ENCODE measurements around the gene GCAT. TPM values are rescaled to one million over a fixed set of nuclear protein-coding genes. Genes with fewer than 3 reads are reported as not detected.

Gene GCAT
- total and polyA plus RNA-seq, 12 donors: 26.7 to 63.0 (median 41.5) TPM

DNA sequence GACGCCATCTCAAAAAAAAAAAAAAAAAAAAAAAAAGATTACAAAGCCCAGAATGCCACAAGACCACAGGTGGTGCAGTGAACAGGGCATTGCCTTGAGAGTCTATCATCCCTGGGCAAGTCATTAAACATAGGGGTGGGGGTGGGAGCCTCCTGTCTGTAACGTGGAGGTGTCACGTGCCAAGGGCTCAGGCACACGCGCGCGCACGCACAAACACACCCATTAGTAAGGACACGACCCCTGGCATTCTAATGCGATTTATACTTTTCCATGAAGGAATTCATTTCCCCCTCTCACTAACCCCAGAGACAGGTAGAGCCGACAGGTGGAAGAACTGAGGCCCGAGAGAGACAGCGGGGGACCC is 5.8 kb upstream of the GCAT start:
- DNase-seq (no peak), ATAC-seq (peak in 1 of 8 donors; percentile 1)
- H3K4me3 ChIP-seq: peak overlapping the region; percentile 54 to 77 (median 64)
- peaks cover 8 to 47% (median 27%) of the 10 kb centered on the region in 9 donors for H3K4me1 ChIP-seq
- peak overlapping the region in 6 of 10 donors; percentile 35 to 68 (median 52) for H3K27ac ChIP-seq
- TF ChIP-seq, protein P1, sequence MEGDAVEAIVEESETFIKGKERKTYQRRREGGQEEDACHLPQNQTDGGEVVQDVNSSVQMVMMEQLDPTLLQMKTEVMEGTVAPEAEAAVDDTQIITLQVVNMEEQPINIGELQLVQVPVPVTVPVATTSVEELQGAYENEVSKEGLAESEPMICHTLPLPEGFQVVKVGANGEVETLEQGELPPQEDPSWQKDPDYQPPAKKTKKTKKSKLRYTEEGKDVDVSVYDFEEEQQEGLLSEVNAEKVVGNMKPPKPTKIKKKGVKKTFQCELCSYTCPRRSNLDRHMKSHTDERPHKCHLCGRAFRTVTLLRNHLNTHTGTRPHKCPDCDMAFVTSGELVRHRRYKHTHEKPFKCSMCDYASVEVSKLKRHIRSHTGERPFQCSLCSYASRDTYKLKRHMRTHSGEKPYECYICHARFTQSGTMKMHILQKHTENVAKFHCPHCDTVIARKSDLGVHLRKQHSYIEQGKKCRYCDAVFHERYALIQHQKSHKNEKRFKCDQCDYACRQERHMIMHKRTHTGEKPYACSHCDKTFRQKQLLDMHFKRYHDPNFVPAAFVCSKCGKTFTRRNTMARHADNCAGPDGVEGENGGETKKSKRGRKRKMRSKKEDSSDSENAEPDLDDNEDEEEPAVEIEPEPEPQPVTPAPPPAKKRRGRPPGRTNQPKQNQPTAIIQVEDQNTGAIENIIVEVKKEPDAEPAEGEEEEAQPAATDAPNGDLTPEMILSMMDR (IDR thresholded peaks at IDR 0.05): no peak
- H3K36me3 ChIP-seq: no peaks in the 10 kb centered on the region
- H3K27me3 ChIP-seq: peaks cover 0 to 26% (median 0%) of the 10 kb centered on the region in 7 donors
- H3K9me3 ChIP-seq: no peaks in the 10 kb centered on the region
- intact Hi-C loops (cut with DNase I): loop anchor here in 3 of 10 donors (5.0 to 10.0 kb wide), 2 partner anchors 47 to 55 kb away; no protein-coding TSS in a partner anchor
- WGBS, 2 donors: 4 to 8% methylated on average over 13 of the region's 13 CpGs

DNA sequence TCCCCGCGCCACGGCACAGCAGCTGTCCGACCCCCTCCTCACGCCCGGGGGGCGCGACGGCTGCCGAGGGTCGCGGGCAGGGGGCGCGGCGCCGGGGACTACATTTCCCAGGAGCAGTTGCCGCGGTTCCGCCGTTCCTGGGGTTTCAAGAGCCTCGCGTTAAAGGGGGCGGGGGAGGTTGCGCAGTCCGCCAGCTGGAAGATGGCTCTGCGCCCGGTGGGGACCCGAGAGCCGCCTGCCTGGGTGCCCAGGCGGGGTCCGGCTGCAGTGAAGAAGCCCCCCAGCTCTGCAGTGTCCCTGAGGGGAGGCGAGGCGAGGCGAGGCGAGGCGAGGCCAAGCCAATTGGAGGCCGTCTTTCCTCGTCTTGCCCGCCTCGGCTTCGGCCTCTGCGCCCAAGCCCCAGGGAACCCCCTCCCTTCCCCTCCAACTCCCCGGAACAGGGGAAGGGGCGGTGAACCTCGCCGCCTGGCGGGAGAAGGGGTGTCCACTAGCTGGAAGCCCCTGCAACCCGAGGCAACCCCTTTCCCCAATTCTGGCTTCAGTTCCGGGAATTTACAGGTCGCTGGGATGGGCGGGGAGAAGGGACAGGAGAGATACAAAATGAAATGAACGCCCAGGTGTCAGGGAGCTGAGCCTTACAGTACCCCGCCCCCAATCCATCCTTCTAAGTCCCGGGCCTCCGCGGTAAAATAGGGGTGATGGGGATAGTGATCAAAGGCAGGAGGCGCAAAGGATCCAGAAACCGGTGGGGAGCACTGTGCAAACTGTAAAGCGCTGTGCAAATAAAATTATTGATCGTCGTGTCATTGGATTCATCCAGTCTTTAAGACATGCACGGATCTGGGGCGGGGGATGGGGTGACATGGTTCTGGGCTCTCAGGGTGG is 5.2 kb upstream of the GCAT start:
- H3K9me3 ChIP-seq: no peaks in the 10 kb centered on the region
- ATAC-seq (peak in 7 of 8 donors; percentile 14 to 37 (median 24)), DNase-seq (peak; percentile 57 to 66)
- intact Hi-C loops (cut with DNase I): loop anchor here in 3 of 10 donors (5.0 to 10.0 kb wide), 2 partner anchors 48 to 55 kb away; no protein-coding TSS in a partner anchor
- peaks cover 8 to 53% (median 32%) of the 10 kb centered on the region in 9 donors for H3K4me1 ChIP-seq
- no peaks in the 10 kb centered on the region for H3K36me3 ChIP-seq
- TF ChIP-seq, protein P1 (IDR thresholded peaks at IDR 0.05): no peak
- H3K27me3 ChIP-seq: peaks cover 0 to 27% (median 0%) of the 10 kb centered on the region in 7 donors
- peak overlapping the region; percentile 54 to 77 (median 64) for H3K4me3 ChIP-seq
- H3K27ac ChIP-seq: peak overlapping the region in 9 of 10 donors; percentile 12 to 68 (median 46)
- 2 to 3% methylated on average over 60 to 63 of the region's 63 CpGs for WGBS, 2 donors

DNA sequence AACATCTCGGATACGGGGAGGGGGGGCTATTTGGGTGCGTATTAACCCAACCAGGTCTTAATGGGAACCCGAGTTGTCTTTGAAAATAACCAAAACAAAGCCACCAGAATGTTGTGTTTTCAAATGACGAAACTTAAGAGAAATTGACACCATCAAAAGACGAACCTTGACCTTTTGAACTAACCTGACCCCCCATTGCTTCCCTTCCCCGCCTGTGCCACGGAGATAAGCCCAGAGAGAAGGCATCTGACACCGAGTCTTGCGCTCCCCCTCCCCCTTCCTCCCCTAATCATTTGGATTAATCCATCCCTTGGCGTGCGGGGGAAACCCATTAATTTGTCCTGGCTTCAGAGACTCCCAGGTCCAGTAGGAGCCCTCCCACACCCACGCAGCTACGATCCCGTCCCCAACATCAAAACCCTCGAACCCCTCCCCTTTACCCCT is 4.5 kb upstream of the GCAT start:
- peak overlapping the region in 5 of 10 donors; percentile 63 to 77 (median 70) for H3K4me3 ChIP-seq
- H3K36me3 ChIP-seq: no peaks in the 10 kb centered on the region
- intact Hi-C loops (cut with DNase I): loop anchor here in 3 of 10 donors (5.0 to 10.0 kb wide), 2 partner anchors 48 to 56 kb away; no protein-coding TSS in a partner anchor
- peaks cover 8 to 58% (median 35%) of the 10 kb centered on the region in 9 donors for H3K4me1 ChIP-seq
- 39 to 46% methylated on average over 16 of the region's 16 CpGs for WGBS, 2 donors
- ATAC-seq (no peak), DNase-seq (no peak)
- no peaks in the 10 kb centered on the region for H3K9me3 ChIP-seq
- peaks cover 0 to 32% (median 0%) of the 10 kb centered on the region in 7 donors for H3K27me3 ChIP-seq
- TF ChIP-seq, protein P1 (IDR thresholded peaks at IDR 0.05): no peak
- H3K27ac ChIP-seq: no peak overlapping the region

DNA sequence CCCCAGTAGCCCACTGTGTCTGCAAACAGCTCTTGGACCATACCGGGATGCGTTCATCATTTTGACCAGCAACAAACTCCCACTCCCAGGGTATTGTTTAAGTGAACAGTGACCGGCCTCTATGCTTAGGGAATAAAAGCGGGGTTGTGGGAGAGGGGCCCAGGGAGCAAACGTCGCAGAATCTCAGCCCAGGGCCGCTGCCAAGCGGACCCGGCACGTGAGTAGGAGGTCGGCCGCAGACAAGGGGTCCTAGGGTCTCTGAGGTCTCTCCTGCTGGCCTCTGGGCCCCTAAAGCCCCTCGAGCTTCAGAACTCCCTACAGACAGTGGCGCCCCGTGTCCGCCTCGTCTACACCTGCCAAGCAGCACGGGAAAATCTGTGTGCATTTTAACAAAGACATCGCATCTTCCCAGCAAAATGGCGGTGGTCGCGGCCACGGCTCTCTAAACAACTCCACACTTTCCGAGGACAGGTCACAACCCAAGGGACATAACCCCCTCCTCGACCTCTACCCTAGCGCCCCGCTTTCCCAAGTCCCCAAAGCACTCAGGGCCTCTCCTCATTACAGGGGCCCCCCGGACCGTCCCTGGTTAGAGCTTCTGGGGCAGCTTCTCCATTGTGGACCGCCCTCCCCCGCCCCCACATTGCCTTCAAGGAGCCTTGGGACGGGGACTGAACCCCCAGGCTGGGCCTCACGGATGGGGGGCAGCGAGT is 3.9 kb upstream of the GCAT start:
- Histone ChIP-seq H3K4me3 (peak overlapping the region in 5 of 10 donors; percentile 67 to 85 (median 71)), H3K27me3 (peaks cover 0 to 34% (median 0%) of the 10 kb centered on the region in 7 donors), H3K27ac (peak overlapping the region in 2 of 10 donors; percentile 92 to 95), H3K4me1 (peaks cover 8 to 64% (median 41%) of the 10 kb centered on the region in 9 donors), H3K36me3 (no peaks in the 10 kb centered on the region), H3K9me3 (no peaks in the 10 kb centered on the region)
- 53 to 60% methylated on average over 34 of the region's 34 CpGs for WGBS, 2 donors
- DNase-seq: no peak
- TF ChIP-seq, protein P1 (IDR thresholded peaks at IDR 0.05): no peak
- no peak for ATAC-seq
- intact Hi-C loops (cut with DNase I): loop anchor here in 3 of 10 donors (5.0 to 10.0 kb wide), 2 partner anchors 49 to 56 kb away; no protein-coding TSS in a partner anchor
